Keratinocyte (primary cell): ENCODE data around the gene SDK1. TPM values are rescaled to one million over a fixed set of nuclear protein-coding genes. Genes with fewer than 3 reads are reported as not detected.

ENCODE experiments used
- DNase-seq: peaks from one replicate; pipeline ENCODE4 v3.0.0-alpha.2; 2011; ENCODE audit warnings: low read depth, missing footprints, low spot score
- FAIRE-seq: peaks from 2 replicates; lab custom pipeline; 2011; peaks lifted over from hg19 to GRCh38; lab: Jason Lieb, UNC
- H2AFZ ChIP-seq: 2 replicates; pipeline ENCODE4 v1.6.0; 2012; ENCODE audit warnings: low read length, control low read depth, inconsistent platforms; ENCODE audit not compliant: control insufficient read depth
- H3K27ac ChIP-seq: 2 replicates; pipeline ENCODE4 v1.5.1; 2011; ENCODE audit warnings: low read length; ENCODE audit not compliant: control insufficient read depth, insufficient read depth
- H3K27me3 ChIP-seq: 3 replicates; pipeline ENCODE4 v1.6.0; 2011; ENCODE audit warnings: low read length; ENCODE audit not compliant: control insufficient read depth, insufficient read depth; ENCODE audit errors: extremely low read depth
- H3K36me3 ChIP-seq, 2 experiments: 2 replicates in 1 of 2; 3 replicates in 1 of 2; pipeline ENCODE4 v1.5.1; 2011; ENCODE audit warnings: low read length in 2 of 2, mild to moderate bottlenecking in 1 of 2; ENCODE audit not compliant: control insufficient read depth in 2 of 2, insufficient read depth in 2 of 2; ENCODE audit errors: extremely low read depth in 1 of 2
- H3K4me1 ChIP-seq: 3 replicates; pipeline ENCODE4 v1.5.1; 2011; ENCODE audit warnings: low read length; ENCODE audit not compliant: control insufficient read depth, insufficient read depth; ENCODE audit errors: extremely low read depth
- H3K4me2 ChIP-seq: 3 replicates; pipeline ENCODE4 v1.6.0; 2011; ENCODE audit warnings: low read depth, low read length; ENCODE audit not compliant: control insufficient read depth, insufficient read depth; ENCODE audit errors: extremely low read depth
- H3K4me3 ChIP-seq, 3 experiments: fragments of 200-600 bp in 1 of 3; sonication (generic) in 1 of 3; 2 replicates in 2 of 3; 3 replicates in 1 of 3; pipeline ENCODE4 v1.5.1; 2011 to 2016; ENCODE audit warnings: low read length in 3 of 3, mild to moderate bottlenecking in 3 of 3, control low read depth in 2 of 3, inconsistent platforms in 1 of 3, low read depth in 1 of 3, mixed read lengths in 1 of 3, mixed run types in 1 of 3, moderate library complexity in 1 of 3; ENCODE audit not compliant: control insufficient read depth in 2 of 3, insufficient read depth in 2 of 3; ENCODE audit errors: extremely low read depth in 1 of 3
- H3K79me2 ChIP-seq: 2 replicates; pipeline ENCODE4 v1.6.0; 2012; ENCODE audit warnings: low read length; ENCODE audit not compliant: control insufficient read depth, insufficient read depth
- H3K9ac ChIP-seq: 3 replicates; pipeline ENCODE4 v1.6.0; 2011; ENCODE audit warnings: low read length; ENCODE audit not compliant: control insufficient read depth, insufficient read depth; ENCODE audit errors: extremely low read depth
- H3K9me1 ChIP-seq: 3 replicates; pipeline ENCODE4 v1.6.0; 2011; ENCODE audit warnings: low read length; ENCODE audit not compliant: control insufficient read depth, insufficient read depth; ENCODE audit errors: extremely low read depth
- H3K9me3 ChIP-seq: 2 replicates; pipeline ENCODE4 v1.5.1; 2012; ENCODE audit warnings: low read depth, low read length; ENCODE audit not compliant: control insufficient read depth
- H4K20me1 ChIP-seq: 3 replicates; pipeline ENCODE4 v1.6.0; 2011; ENCODE audit warnings: low read length; ENCODE audit not compliant: control insufficient read depth, insufficient read depth; ENCODE audit errors: extremely low read depth
- CTCF ChIP-seq, 3 experiments: IDR thresholded peaks in 1 of 3; conservative IDR thresholded peaks in 1 of 3; optimal IDR thresholded peaks in 1 of 3; 2 replicates in 2 of 3; 3 replicates in 1 of 3; pipeline versions ENCODE3 to v1.5.1; 2011; ENCODE audit warnings: low read length in 3 of 3, mild to moderate bottlenecking in 3 of 3, moderate library complexity in 2 of 3, control low read depth in 1 of 3, inconsistent platforms in 1 of 3; ENCODE audit not compliant: insufficient read depth in 2 of 3; ENCODE audit errors: extremely low read depth in 1 of 3
- EZH2 ChIP-seq: IDR thresholded peaks from one replicate; pipeline ENCODE4 v1.6.1; 2012; ENCODE audit warnings: inconsistent platforms, mild to moderate bottlenecking, low read length, moderate library complexity
- dilution Hi-C: fragments of 300-500 bp; cut with MboI; formaldehyde crosslinking; loops from one replicate; pipeline ENCODE4 v1.7.0; 2020; ENCODE audit warnings: low sequenced_read_pairs; ENCODE audit not compliant: extremely low pct_ligation_motif_present
- polyA plus RNA-seq, 5 experiments: library from polyadenylated mRNA; depleted of rRNA in 3 of 5; stranded (reverse) in 3 of 5; stranded (forward) in 1 of 5; unstranded in 1 of 5; fragments of >200 nt; gene quantifications; 1 replicate in 1 of 5; 2 replicates in 3 of 5; 3 replicates in 1 of 5; pipeline versions ENCODE4 v1.2.1 to v1.2.3, GENCODE V29; 2011 to 2012; ENCODE audit warnings: missing spikeins in 2 of 5, low read depth in 1 of 5, low replicate concordance in 1 of 5

SDK1 gene
- polyA plus RNA-seq, 1 donor (not counting 4 experiments of a cell fraction or from before 2014, with no cell fraction given) = 0.66 TPM

GRCh38 chr7:3399858-3400257 is 98.8 kb downstream of the SDK1 start:
- H3K4me3 ChIP-seq = no peak overlapping the region
- no peaks in the 10 kb centered on the region for H4K20me1 ChIP-seq
- H3K4me2 ChIP-seq = no peak overlapping the region
- H3K9me1 ChIP-seq = no peaks in the 10 kb centered on the region
- TF ChIP-seq EZH2 = no peak
- TF ChIP-seq CTCF (optimal IDR thresholded peaks at IDR 0.05 in 1 of 3, IDR thresholded peaks at IDR 0.05 in 1 of 3, conservative IDR thresholded peaks at IDR 0.05 in 1 of 3; ENCODE audit: extremely low read depth in 1 of 3, insufficient read depth in 2 of 3, low read length in 3 of 3) = peak; percentile 40 to 60 (median 48)
- no peak for DNase-seq
- FAIRE-seq = no peak
- peaks cover 11% of the 10 kb centered on the region for H3K4me1 ChIP-seq
- no peak overlapping the region for H2AFZ ChIP-seq
- H3K27me3 ChIP-seq = no peaks in the 10 kb centered on the region
- H3K79me2 ChIP-seq = no peaks in the 10 kb centered on the region
- no peaks in the 10 kb centered on the region for H3K36me3 ChIP-seq
- H3K9me3 ChIP-seq = no peaks in the 10 kb centered on the region
- H3K27ac ChIP-seq = no peak overlapping the region
- H3K9ac ChIP-seq = no peak overlapping the region
- dilution Hi-C loops = no loop called here

- FAIRE-seq = peak; percentile 32
- no peak overlapping the region for H3K27ac ChIP-seq
- dilution Hi-C loops = no loop called here
Observed at GRCh38 chr7:3404501-3404900, 103.4 kb downstream of the SDK1 start.

More at GRCh38 chr7:3404501-3404900, 103.4 kb downstream of the SDK1 start:
- H3K9ac ChIP-seq = no peak overlapping the region
- H3K36me3 ChIP-seq = no peaks in the 10 kb centered on the region
- no peak overlapping the region for H3K4me2 ChIP-seq
- H2AFZ ChIP-seq = no peak overlapping the region
- H3K4me3 ChIP-seq = no peak overlapping the region
- H3K9me3 ChIP-seq = no peaks in the 10 kb centered on the region
- H3K4me1 ChIP-seq = peaks cover 11% of the 10 kb centered on the region
- H3K27me3 ChIP-seq = no peaks in the 10 kb centered on the region
- H3K79me2 ChIP-seq = no peaks in the 10 kb centered on the region
- no peaks in the 10 kb centered on the region for H4K20me1 ChIP-seq
- DNase-seq = no peak
- no peak for TF ChIP-seq EZH2
- TF ChIP-seq CTCF (optimal IDR thresholded peaks at IDR 0.05 in 1 of 3, IDR thresholded peaks at IDR 0.05 in 1 of 3, conservative IDR thresholded peaks at IDR 0.05 in 1 of 3; ENCODE audit: extremely low read depth in 1 of 3, insufficient read depth in 2 of 3, low read length in 3 of 3) = no peak
- H3K9me1 ChIP-seq = no peaks in the 10 kb centered on the region
